Breast epithelium (tissue), 4 donors: ENCODE results near the gene S100A9. TPM values are rescaled to one million over a fixed set of nuclear protein-coding genes. Genes with fewer than 3 reads are reported as not detected.
"Not testable (repeated sequence)": the region's sequence is repeated elsewhere in the genome, so short reads cannot be mapped to it uniquely, and the experiment has no call there.

ENCODE experiments used
- DNase-seq, 2 donors: peaks; one replicate each; pipeline ENCODE4 v3.0.0-alpha.2; 2019; ENCODE audit warnings: low spot score in 2 of 2
- H3K27ac ChIP-seq, 2 donors: fragments of 200-600 bp; sonication (generic) in 1 of 2; one replicate each; pipeline ENCODE4 v1.5.1; 2016 to 2019; ENCODE audit warnings: mild to moderate bottlenecking in 1 of 2
- H3K27me3 ChIP-seq, 2 donors: fragments of 200-600 bp; sonication (generic) in 1 of 2; one replicate each; pipeline versions ENCODE4 v1.5.1 to v1.6.0; 2017 to 2019; ENCODE audit warnings: control low read depth in 1 of 2, mild to moderate bottlenecking in 1 of 2
- H3K36me3 ChIP-seq: fragments of 200-600 bp; one replicate; pipeline ENCODE4 v1.5.1; 2019
- H3K4me1 ChIP-seq, 2 donors: fragments of 200-600 bp; sonication (generic); one replicate each; pipeline ENCODE4 v1.5.1; 2016 to 2019; ENCODE audit warnings: control low read depth in 1 of 2
- H3K4me3 ChIP-seq, 3 donors: fragments of 200-600 bp; sonication (generic); 1 replicate in 2 of 3; 2 replicates in 1 of 3; pipeline ENCODE4 v1.5.1; 2016 to 2019; ENCODE audit warnings: mild to moderate bottlenecking in 3 of 3, moderate library complexity in 2 of 3
- H3K9me3 ChIP-seq, 2 donors: fragments of 200-600 bp; sonication (generic) in 1 of 2; one replicate each; pipeline ENCODE4 v1.5.1; 2016 to 2019; ENCODE audit warnings: control low read depth in 1 of 2
- POLR2A ChIP-seq: fragments of 450-650 bp; IDR thresholded peaks from one replicate; pipeline ENCODE4 v1.6.1; 2016; ENCODE audit warnings: antibody characterized with exemption, mild to moderate bottlenecking, moderate library complexity
- POLR2AphosphoS5 ChIP-seq, 3 donors: sonication (generic); formaldehyde crosslinking; IDR thresholded peaks; one replicate each; pipeline ENCODE4 v1.6.1; 2017; ENCODE audit warnings: antibody characterized with exemption in 3 of 3
- intact Hi-C: fragments of 100-400 bp; cut with DNase I; formaldehyde crosslinking; loops from one replicate; pipeline ENCODE4 v1.15.1; 2023; ENCODE audit warnings: low total_unique reads
- total RNA-seq, 3 donors: library from RNA; depleted of rRNA; stranded (reverse); fragments of >200 nt; gene quantifications; one replicate each; pipeline ENCODE4 v1.1.0, GENCODE V29; 2016
- TF ChIP-seq, protein P1 (sequence below), 3 donors: fragments of 450-650 bp; IDR thresholded peaks; one replicate each; pipeline ENCODE4 v1.5.1; 2016 to 2017; ENCODE audit warnings: antibody characterized with exemption in 3 of 3, mild to moderate bottlenecking in 3 of 3, moderate library complexity in 3 of 3

The S100A9 gene
- total RNA-seq, 3 donors from 2014 or later: 90.3 to 329 (median 208) TPM

DNA sequence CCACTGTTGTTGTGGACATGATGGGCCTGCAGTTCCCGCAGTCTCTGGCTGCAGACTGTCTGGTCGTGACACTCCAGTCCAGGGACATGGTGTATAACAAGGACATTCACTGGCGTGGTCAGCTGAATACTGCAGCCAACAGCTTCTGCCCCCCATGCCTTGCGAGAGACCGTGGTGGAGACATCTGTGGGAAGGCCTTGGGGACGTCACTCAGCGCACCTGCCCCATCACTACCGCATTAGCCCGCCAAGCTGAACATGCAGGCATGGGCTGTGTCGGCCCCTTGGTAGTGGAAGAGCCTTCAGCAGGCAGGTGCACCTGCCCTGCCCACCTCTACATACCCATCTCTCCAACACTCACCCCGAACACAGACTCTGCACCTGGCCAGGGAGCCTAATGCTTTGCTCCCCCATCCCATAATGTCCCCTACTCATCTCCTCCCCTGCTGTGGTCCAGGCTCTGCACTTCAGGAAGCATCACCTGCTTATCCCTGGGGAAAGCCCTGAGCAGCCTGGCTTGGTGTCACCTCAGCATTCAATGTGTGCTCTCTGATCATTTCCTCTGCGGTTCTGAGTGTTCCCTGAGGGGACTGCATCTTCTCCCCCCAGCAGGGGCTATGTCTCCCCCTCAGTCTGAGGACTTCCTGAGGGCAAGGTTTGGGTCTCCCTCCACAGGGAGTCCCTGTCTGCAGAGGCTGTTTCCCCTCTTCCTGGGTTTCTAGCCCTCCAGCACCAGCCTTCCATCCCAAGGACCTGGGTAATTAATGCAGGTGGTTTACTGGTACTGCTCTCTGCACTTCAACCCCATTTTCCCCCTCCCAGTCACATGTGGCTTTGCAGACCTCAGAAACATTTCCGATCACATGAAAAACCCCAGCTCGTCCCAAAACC lies 12.2 kb upstream of the S100A9 start:
- Histone ChIP-seq H3K4me3 (no peak overlapping the region), H3K27me3 (peaks cover 0 to 14% of the 10 kb centered on the region in 2 donors), H3K4me1 (no peaks in the 10 kb centered on the region), H3K9me3 (no peaks in the 10 kb centered on the region), H3K36me3 (no peaks in the 10 kb centered on the region), H3K27ac (no peak overlapping the region)
- intact Hi-C loops: no loop called here
- TF ChIP-seq POLR2A (no peak), POLR2AphosphoS5 (IDR thresholded peaks at IDR 0.05) (no peak)
- TF ChIP-seq, protein P1, sequence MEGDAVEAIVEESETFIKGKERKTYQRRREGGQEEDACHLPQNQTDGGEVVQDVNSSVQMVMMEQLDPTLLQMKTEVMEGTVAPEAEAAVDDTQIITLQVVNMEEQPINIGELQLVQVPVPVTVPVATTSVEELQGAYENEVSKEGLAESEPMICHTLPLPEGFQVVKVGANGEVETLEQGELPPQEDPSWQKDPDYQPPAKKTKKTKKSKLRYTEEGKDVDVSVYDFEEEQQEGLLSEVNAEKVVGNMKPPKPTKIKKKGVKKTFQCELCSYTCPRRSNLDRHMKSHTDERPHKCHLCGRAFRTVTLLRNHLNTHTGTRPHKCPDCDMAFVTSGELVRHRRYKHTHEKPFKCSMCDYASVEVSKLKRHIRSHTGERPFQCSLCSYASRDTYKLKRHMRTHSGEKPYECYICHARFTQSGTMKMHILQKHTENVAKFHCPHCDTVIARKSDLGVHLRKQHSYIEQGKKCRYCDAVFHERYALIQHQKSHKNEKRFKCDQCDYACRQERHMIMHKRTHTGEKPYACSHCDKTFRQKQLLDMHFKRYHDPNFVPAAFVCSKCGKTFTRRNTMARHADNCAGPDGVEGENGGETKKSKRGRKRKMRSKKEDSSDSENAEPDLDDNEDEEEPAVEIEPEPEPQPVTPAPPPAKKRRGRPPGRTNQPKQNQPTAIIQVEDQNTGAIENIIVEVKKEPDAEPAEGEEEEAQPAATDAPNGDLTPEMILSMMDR (IDR thresholded peaks at IDR 0.05): no peak
- no peak for DNase-seq

DNA sequence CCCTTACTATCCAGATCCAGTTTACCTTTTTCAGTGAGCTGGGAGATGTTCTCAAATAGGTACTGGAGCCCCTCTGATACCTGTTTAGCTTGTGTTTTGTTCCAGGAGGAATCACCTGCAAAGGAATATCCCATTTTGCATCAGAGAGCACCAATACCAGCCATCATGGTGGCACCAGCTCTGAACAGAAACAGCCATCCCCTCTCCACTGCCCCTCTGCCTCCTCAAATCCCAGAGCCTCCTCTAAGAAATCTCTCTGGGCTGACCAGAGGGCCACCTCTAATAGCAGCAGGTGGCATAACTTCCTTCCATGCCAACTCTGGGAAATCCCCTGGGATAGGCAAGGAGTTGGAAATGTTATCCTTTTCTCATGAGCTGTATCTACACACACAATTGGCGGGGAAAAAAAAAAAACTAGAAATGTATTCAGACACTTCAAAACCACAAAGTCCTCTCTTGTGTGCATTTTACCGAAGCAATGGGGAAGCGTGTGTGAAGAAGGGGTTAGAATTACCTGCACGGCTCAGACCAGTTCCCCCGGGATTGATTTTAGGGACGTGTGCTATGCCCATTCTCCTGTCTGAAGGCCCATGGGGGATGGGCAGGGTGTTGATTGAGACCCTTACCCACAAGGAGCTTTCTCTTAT lies 11.5 kb upstream of the S100A9 start:
- DNase-seq: no peak

DNA sequence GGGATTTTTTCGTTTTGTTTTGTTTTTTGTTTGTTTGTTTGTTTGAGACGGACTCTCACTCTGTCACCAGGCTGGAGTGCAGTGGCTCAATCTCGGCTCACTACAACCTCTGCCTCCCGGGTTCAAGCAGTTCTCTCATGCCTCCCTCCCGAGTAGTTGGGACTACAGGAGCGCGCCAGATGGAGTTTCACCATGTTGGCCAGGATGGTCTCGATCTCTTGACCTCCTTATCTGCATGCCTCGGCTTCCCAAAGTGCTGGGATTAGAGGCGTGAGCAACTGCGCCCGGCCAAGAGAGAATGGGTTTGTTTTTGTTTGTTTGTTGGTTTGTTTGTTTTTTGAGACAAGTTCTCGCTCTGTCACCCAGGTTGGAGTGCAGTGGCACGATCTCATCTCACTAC lies 10.6 kb upstream of the S100A9 start:
- H3K36me3 ChIP-seq, DNase-seq, H3K9me3 ChIP-seq, intact Hi-C loops, H3K27ac ChIP-seq, H3K4me1 ChIP-seq, H3K4me3 ChIP-seq: not testable (repeated sequence)
- H3K27me3 ChIP-seq: peaks cover 0 to 14% of the 10 kb centered on the region in 2 donors

More for the DNA sequence above, 11.5 kb upstream of the S100A9 start:
- Histone ChIP-seq H3K4me3 (no peak overlapping the region), H3K9me3 (no peaks in the 10 kb centered on the region), H3K27me3 (peaks cover 0 to 14% of the 10 kb centered on the region in 2 donors), H3K27ac (no peak overlapping the region), H3K4me1 (no peaks in the 10 kb centered on the region), H3K36me3 (no peaks in the 10 kb centered on the region)
- TF ChIP-seq POLR2AphosphoS5 (IDR thresholded peaks at IDR 0.05) (no peak), POLR2A (no peak)
- TF ChIP-seq, protein P1 (IDR thresholded peaks at IDR 0.05): no peak
- intact Hi-C loops: no loop called here

DNA sequence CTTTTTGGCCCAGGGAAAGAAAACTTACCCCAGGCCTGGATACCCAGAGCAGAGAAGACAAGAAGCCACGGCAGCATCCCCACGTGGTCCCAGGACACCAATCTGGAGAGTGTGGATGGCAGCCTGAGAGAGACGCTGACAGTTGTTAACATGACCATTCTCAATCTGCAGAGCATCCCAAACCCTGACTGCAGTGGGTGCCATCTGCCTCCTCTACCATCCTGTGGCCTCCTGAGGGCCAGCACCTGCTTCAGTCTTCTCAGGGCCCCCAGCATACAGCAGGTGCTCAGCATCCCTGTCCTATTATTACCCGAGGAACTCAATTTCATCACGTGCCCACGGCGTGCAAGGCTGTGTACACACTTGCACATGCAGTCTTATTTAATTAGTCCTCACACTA lies 9.8 kb upstream of the S100A9 start:
- no peaks in the 10 kb centered on the region for H3K9me3 ChIP-seq
- H3K27ac ChIP-seq: no peak overlapping the region
- intact Hi-C loops: no loop called here
- H3K27me3 ChIP-seq: peaks cover 0 to 14% of the 10 kb centered on the region in 2 donors
- H3K4me1 ChIP-seq: no peaks in the 10 kb centered on the region
- no peak for DNase-seq
- TF ChIP-seq, protein P1 (IDR thresholded peaks at IDR 0.05): no peak
- TF ChIP-seq POLR2A (no peak), POLR2AphosphoS5 (IDR thresholded peaks at IDR 0.05) (no peak)
- no peak overlapping the region for H3K4me3 ChIP-seq
- no peaks in the 10 kb centered on the region for H3K36me3 ChIP-seq

DNA sequence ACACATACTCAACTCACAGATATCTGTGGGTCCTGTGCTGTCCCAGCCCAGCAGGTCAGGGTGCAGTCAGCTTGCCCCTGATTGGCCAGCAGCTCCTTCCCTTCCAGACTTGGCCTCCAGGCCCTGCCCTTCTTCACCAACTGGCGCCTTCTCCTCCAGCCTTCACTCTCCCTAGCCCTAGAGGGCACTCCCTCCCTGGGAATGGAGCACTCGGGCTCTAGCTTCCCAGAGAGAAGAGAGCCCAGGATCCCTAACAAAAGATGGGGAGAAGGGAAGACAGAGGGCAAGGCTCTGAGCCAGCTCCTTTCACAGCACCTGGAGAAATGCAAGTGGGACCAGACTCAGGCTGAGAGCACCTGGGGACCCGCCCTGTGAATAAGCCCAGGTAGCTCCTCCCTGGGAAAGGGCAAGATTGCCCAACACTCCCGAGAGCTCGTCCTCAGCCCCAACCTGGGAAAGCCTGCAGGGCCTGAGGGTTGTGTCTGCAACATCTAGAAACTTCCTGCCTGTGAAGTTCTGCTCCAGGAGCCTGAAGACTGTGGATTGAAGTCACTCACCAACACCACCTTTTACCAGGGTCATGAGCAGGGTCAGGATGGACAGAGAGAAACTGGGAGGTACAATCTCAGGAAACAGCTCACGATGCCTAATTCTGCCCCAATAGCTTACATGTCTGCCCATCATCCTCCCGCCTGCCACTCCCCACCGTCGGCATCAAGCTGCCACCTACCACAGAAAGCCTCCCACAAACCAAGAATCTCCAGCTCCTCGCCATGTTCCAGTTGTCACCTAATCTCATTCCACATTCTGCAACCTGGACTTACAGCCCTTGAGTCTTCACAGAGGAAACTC lies 8.9 kb upstream of the S100A9 start, which contains the start of gene PGLYRP4:
Gene PGLYRP4, minus strand, starts transcription at position 331 of the 852 bp plus-strand sequence. CDS start 909 bp downstream, outside the sequence.
- intact Hi-C loops: no loop called here
- Histone ChIP-seq H3K27me3 (peaks cover 0 to 14% of the 10 kb centered on the region in 2 donors), H3K9me3 (no peaks in the 10 kb centered on the region), H3K4me3 (no peak within 1 kb of the TSS), H3K4me1 (no peaks in the 10 kb centered on the region), H3K27ac (no peak within 1 kb of the TSS), H3K36me3 (no peaks in the 10 kb centered on the region)
- TF ChIP-seq POLR2AphosphoS5 (IDR thresholded peaks at IDR 0.05) (no peak), POLR2A (no peak)
- TF ChIP-seq, protein P1 (IDR thresholded peaks at IDR 0.05): no peak
- DNase-seq: no peak
